ENCODE results near the gene TMEM53. TPM values are rescaled to one million over a fixed set of nuclear protein-coding genes. Genes with fewer than 3 reads are reported as not detected.

TMEM53 gene
- total RNA-seq, 1 experiment from 2014 or later = 22.9 TPM

GRCh38 chr1:44603718-44604117, 70.6 kb downstream of the TMEM53 start:
- ATAC-seq (no peak), DNase-seq (ENCODE audit: low read depth, low spot score) (no peak)
- no peak overlapping the region for H3K27ac ChIP-seq (ENCODE audit: low read length)
- H3K27me3 ChIP-seq (ENCODE audit: control insufficient read depth, insufficient read depth, low read length) = no peaks in the 10 kb centered on the region
- H3K9me3 ChIP-seq (ENCODE audit: control insufficient read depth, insufficient read depth, low read depth, low read length) = no peaks in the 10 kb centered on the region
- ChIA-PET POLR2A (no interaction called here), CTCF (no interaction called here)
- no peak overlapping the region for H3K4me3 ChIP-seq (ENCODE audit: low read depth in 2 of 2, low read length in 2 of 2)
- TF ChIP-seq TCF7L2 (IDR thresholded peaks at IDR 0.05; ENCODE audit: low read depth, low read length) = no peak
- no peak for TF ChIP-seq REST (IDR thresholded peaks at IDR 0.05; ENCODE audit: insufficient read depth in 1 of 2, low read depth in 2 of 2, low read length in 1 of 2)
- no peak for TF ChIP-seq CTCF (IDR thresholded peaks at IDR 0.05)
- no peak for TF ChIP-seq POLR2AphosphoS5 (IDR thresholded peaks at IDR 0.05; ENCODE audit: low read depth, low read length)
- TF ChIP-seq SIN3A (IDR thresholded peaks at IDR 0.05; ENCODE audit: borderline replicate concordance, insufficient read depth, low read depth, low read length) = no peak
- no peaks in the 10 kb centered on the region for H3K4me1 ChIP-seq (ENCODE audit: control insufficient read depth, insufficient read depth, low read length)
- H3K36me3 ChIP-seq (ENCODE audit: control insufficient read depth, insufficient read depth, low read length) = no peaks in the 10 kb centered on the region
- intact Hi-C loops (cut with micrococcal nuclease; ENCODE audit: unreplicated experiment) = no loop called here
- in situ Hi-C loops (cut with HindIII; ENCODE audit: low pct_unique_long_range_greater_than_20kb, low sequenced_read_pairs) = no loop called here
- BruUV-seq (replicated peaks) = no TSS peak

Other genes with a start within 250 kb of the TMEM53 start
- 2.8 TPM for gene ARMH1, start 233 bp upstream of the TMEM53 start, total RNA-seq (2021; ENCODE audit: unreplicated experiment)
- not detected for gene RNU5D-1, start 56.7 kb upstream of the TMEM53 start, total RNA-seq (2021; ENCODE audit: unreplicated experiment)
- gene KIF2C, start 65.4 kb upstream of the TMEM53 start, total RNA-seq (2021; ENCODE audit: unreplicated experiment) = 69.4 TPM
- gene RPS8, start 101.1 kb upstream of the TMEM53 start, total RNA-seq (2021; ENCODE audit: unreplicated experiment) = 1,087 TPM
- gene BEST4, start 113.7 kb upstream of the TMEM53 start, total RNA-seq (2021; ENCODE audit: unreplicated experiment) = 0.15 TPM
- gene PLK3, start 125.9 kb upstream of the TMEM53 start, total RNA-seq (2021; ENCODE audit: unreplicated experiment) = 13.7 TPM
- gene DYNLT4, start 132.9 kb upstream of the TMEM53 start, total RNA-seq (2021; ENCODE audit: unreplicated experiment) = not detected
- gene BTBD19, start 134.0 kb upstream of the TMEM53 start, total RNA-seq (2021; ENCODE audit: unreplicated experiment) = 2.6 TPM
- 0.74 TPM for gene PTCH2, start 168.8 kb upstream of the TMEM53 start, total RNA-seq (2021; ENCODE audit: unreplicated experiment)